Bronchial epithelial cell (primary cell): ENCODE results near the gene USP38. TPM values are rescaled to one million over a fixed set of nuclear protein-coding genes. Genes with fewer than 3 reads are reported as not detected.

Experiments
- DNase-seq: peaks from one replicate; pipeline ENCODE4 v3.0.0-alpha.2; 2010; ENCODE audit warnings: low read depth
- FAIRE-seq: peaks from 2 replicates; lab custom pipeline; 2011; peaks lifted over from hg19 to GRCh38; lab: Jason Lieb, UNC
- H3K27me3 ChIP-seq: 2 replicates; pipeline ENCODE4 v1.5.1; 2011; ENCODE audit warnings: low read length; ENCODE audit not compliant: control insufficient read depth, insufficient read depth
- H3K36me3 ChIP-seq: 2 replicates; pipeline ENCODE4 v1.5.1; 2011; ENCODE audit warnings: low read length; ENCODE audit not compliant: control insufficient read depth, insufficient read depth
- H3K4me3 ChIP-seq: 2 replicates; pipeline ENCODE4 v1.5.1; 2011; ENCODE audit warnings: mild to moderate bottlenecking, low read depth, low read length, control low read depth
- CTCF ChIP-seq: IDR thresholded peaks from 2 replicates; pipeline ENCODE4 v1.5.1; 2011; ENCODE audit warnings: mild to moderate bottlenecking, moderate library complexity, low read length, control low read depth, inconsistent platforms; ENCODE audit not compliant: insufficient read depth, severe bottlenecking
- total RNA-seq: library from RNA; depleted of rRNA; stranded (reverse); fragments of >200 nt; gene quantifications from 2 replicates; pipeline ENCODE4 v1.2.1, GENCODE V29; 2014

USP38 gene
- total RNA-seq, 1 donor from 2014 or later = 18.4 TPM

GRCh38 chr4:143270256-143270838, 85.6 kb downstream of the USP38 start:
- FAIRE-seq (no peak), DNase-seq (no peak)
- Histone ChIP-seq H3K27me3 (no peaks in the 10 kb centered on the region), H3K4me3 (no peak overlapping the region), H3K36me3 (no peaks in the 10 kb centered on the region)
- no peak for TF ChIP-seq CTCF

Other genes with a start within 250 kb of the USP38 start
- 5.0 and 10.8 TPM in 2 replicates for gene GAB1, start 152.0 kb downstream of the USP38 start, total RNA-seq